Measurements from ENCODE around the gene FADS1. TPM values are rescaled to one million over a fixed set of nuclear protein-coding genes. Genes with fewer than 3 reads are reported as not detected.

Gene FADS1
- total RNA-seq, 2 experiments from 2014 or later: not detected

DNA sequence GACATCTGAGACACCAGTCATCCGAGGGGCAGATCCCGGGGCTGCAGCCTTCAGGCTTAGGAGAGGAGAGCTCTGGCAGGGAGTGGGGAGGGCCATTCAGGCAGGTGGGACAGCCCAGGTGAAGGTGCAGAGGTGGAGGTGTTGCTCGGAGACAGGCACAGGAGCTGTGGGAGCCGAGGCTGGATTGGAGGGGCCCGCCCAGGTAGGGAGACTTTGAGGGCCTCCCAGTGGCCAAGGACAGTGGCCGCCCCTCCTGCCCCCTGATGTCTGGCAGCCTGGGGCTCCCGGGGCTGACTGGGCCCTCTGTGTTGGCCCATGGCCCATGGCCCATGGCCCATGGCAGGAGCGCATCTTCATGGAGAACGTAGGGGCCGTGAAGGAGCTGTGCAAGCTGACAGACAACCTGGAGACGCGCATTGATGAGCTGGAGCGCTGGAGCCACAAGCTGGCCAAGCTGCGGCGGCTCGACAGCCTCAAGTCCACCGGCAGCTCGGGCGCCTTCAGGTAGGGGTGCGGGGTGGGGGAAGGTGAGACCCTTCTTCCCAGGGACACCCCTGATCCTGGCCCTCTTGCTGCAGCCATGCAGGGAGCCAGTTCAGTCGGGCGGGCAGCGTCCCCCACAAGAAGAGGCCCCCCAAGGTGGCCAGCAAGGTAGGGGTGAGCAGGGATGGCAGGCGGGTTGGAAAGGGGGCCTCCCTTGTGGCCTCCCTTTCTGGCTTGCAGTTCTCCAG lies 37.7 kb downstream of the FADS1 start:
- no peaks in the 10 kb centered on the region for H4K20me1 ChIP-seq (ENCODE audit: insufficient read depth, low read length)
- no peaks in the 10 kb centered on the region for H3K4me1 ChIP-seq (ENCODE audit: insufficient read depth, low read length, poor library complexity, severe bottlenecking)
- no TSS peak for BruUV-seq (replicated peaks)
- H3K9me3 ChIP-seq (ENCODE audit: low read length): no peaks in the 10 kb centered on the region
- H3K4me3 ChIP-seq (ENCODE audit: low read depth, low read length, poor library complexity, severe bottlenecking): no peak overlapping the region
- no peak overlapping the region for H3K27ac ChIP-seq (ENCODE audit: low read depth, low read length, poor library complexity, severe bottlenecking)
- no peak overlapping the region for H3K4me2 ChIP-seq (ENCODE audit: low read length)
- H2AFZ ChIP-seq (ENCODE audit: low read length): no peak overlapping the region
- TF ChIP-seq, protein P1, sequence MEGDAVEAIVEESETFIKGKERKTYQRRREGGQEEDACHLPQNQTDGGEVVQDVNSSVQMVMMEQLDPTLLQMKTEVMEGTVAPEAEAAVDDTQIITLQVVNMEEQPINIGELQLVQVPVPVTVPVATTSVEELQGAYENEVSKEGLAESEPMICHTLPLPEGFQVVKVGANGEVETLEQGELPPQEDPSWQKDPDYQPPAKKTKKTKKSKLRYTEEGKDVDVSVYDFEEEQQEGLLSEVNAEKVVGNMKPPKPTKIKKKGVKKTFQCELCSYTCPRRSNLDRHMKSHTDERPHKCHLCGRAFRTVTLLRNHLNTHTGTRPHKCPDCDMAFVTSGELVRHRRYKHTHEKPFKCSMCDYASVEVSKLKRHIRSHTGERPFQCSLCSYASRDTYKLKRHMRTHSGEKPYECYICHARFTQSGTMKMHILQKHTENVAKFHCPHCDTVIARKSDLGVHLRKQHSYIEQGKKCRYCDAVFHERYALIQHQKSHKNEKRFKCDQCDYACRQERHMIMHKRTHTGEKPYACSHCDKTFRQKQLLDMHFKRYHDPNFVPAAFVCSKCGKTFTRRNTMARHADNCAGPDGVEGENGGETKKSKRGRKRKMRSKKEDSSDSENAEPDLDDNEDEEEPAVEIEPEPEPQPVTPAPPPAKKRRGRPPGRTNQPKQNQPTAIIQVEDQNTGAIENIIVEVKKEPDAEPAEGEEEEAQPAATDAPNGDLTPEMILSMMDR (conservative IDR thresholded peaks at IDR 0.05; ENCODE audit: low read length): no peak
- TF ChIP-seq EZH2phosphoT487 (IDR thresholded peaks at IDR 0.05; ENCODE audit: borderline replicate concordance, low read depth, low read length): no peak
- ChIA-PET CTCF (ENCODE audit: unreplicated experiment) (no interaction called here), POLR2A (no interaction called here)
- H3K36me3 ChIP-seq (ENCODE audit: insufficient read depth, low read length): no peaks in the 10 kb centered on the region
- intact Hi-C loops (cut with micrococcal nuclease; ENCODE audit: unreplicated experiment): no loop called here
- no peaks in the 10 kb centered on the region for H3K9me2 ChIP-seq (ENCODE audit: insufficient read depth, low read length)
- H3K79me2 ChIP-seq (ENCODE audit: insufficient read depth, low read depth, low read length): no peaks in the 10 kb centered on the region
- DNase-seq (ENCODE audit: low spot score): no peak

DNA sequence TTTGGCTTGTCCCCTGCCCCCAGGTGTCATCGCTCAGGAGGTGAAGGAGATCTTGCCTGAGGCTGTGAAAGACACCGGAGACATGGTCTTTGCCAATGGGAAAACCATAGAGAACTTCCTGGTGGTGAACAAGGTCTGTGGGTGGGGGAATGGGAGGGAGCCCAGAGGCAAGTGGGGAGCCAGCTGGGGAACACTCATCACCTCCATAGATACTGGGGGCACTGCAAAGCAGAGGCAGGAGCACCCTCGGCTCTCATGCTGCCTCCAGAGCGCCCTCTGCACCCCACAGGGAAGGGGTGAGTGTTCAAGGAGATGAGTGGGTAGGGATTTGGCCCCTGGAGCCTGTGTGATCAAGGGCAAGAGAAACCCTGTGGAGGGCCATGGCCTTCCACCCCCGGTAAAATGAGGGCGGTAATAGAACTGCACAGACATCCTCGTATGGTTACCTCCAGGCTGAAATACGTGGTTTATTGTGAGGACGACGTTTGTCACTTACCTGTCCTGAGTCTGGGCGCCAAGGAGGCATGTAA lies 38.4 kb downstream of the FADS1 start:
- Histone ChIP-seq H2AFZ (ENCODE audit: low read length) (no peak overlapping the region), H3K4me2 (ENCODE audit: low read length) (no peak overlapping the region), H3K36me3 (ENCODE audit: insufficient read depth, low read length) (no peaks in the 10 kb centered on the region), H3K4me3 (ENCODE audit: low read depth, low read length, poor library complexity, severe bottlenecking) (no peak overlapping the region), H3K9me2 (ENCODE audit: insufficient read depth, low read length) (no peaks in the 10 kb centered on the region), H4K20me1 (ENCODE audit: insufficient read depth, low read length) (no peaks in the 10 kb centered on the region), H3K27ac (ENCODE audit: low read depth, low read length, poor library complexity, severe bottlenecking) (no peak overlapping the region), H3K79me2 (ENCODE audit: insufficient read depth, low read depth, low read length) (no peaks in the 10 kb centered on the region), H3K9me3 (ENCODE audit: low read length) (no peaks in the 10 kb centered on the region), H3K4me1 (ENCODE audit: insufficient read depth, low read length, poor library complexity, severe bottlenecking) (no peaks in the 10 kb centered on the region)
- intact Hi-C loops (cut with micrococcal nuclease; ENCODE audit: unreplicated experiment): no loop called here
- no TSS peak for BruUV-seq (replicated peaks)
- TF ChIP-seq, protein P1 (conservative IDR thresholded peaks at IDR 0.05; ENCODE audit: low read length): 0 out of 2 replicates have a peak, but pooled peaks have one; percentile 17
- TF ChIP-seq EZH2phosphoT487 (IDR thresholded peaks at IDR 0.05; ENCODE audit: borderline replicate concordance, low read depth, low read length): no peak
- ChIA-PET POLR2A (no interaction called here), CTCF (ENCODE audit: unreplicated experiment) (no interaction called here)
- no peak for DNase-seq (ENCODE audit: low spot score)

Data from OCI-LY7 (cell line).